Testis (tissue), 3 donors: ENCODE measurements around the gene CCDC124. TPM values are rescaled to one million over a fixed set of nuclear protein-coding genes. Genes with fewer than 3 reads are reported as not detected.

ENCODE experiments used
- DNase-seq: peaks from one replicate; pipeline ENCODE4 v3.0.0-alpha.2; 2019
- H3K27ac ChIP-seq, 2 donors: fragments of 200-600 bp; sonication (generic); one replicate each; pipeline ENCODE4 v1.5.1; 2019
- H3K27me3 ChIP-seq: fragments of 200-600 bp; sonication (generic); one replicate; pipeline ENCODE4 v1.5.1; 2019
- H3K36me3 ChIP-seq: fragments of 200-600 bp; sonication (generic); one replicate; pipeline ENCODE4 v1.5.1; 2017; ENCODE audit warnings: low read depth; ENCODE audit errors: missing control alignments
- H3K4me1 ChIP-seq: fragments of 200-600 bp; sonication (generic); one replicate; pipeline ENCODE4 v1.5.1; 2019
- H3K4me3 ChIP-seq, 2 donors: fragments of 200-600 bp; sonication (generic); one replicate each; pipeline ENCODE4 v1.5.1; 2017 to 2019
- H3K9me3 ChIP-seq: fragments of 200-600 bp; sonication (generic); one replicate; pipeline ENCODE4 v1.5.1; 2017
- POLR2A ChIP-seq: fragments of 450-650 bp; IDR thresholded peaks from one replicate; pipeline ENCODE4 v1.6.1; 2017; ENCODE audit warnings: antibody characterized with exemption, mild to moderate bottlenecking, moderate library complexity
- WGBS, 2 donors: methylation state at CpG; one replicate each; pipeline ENCODE4 v1.1.5; 2018; 5-methylcytosine and 5-hydroxymethylcytosine counted together
- intact Hi-C: fragments of 100-400 bp; cut with DNase I; formaldehyde crosslinking; loops from one replicate; pipeline ENCODE4 v1.15.1; 2023; ENCODE audit warnings: low total_unique reads
- polyA plus RNA-seq: library from polyadenylated mRNA; stranded (reverse); fragments of 350-450 nt; fragmentation: Illumina TruSeq; extraction: RNeasy Lipid Tissue Mini Kit (QIAGEN cat#74804); gene quantifications from one replicate; pipeline ENCODE4 v1.2.3, GENCODE V29; 2014; ENCODE audit warnings: low read depth, low replicate concordance; ENCODE audit not compliant: insufficient read depth
- total RNA-seq, 2 donors: library from RNA; depleted of rRNA; stranded (reverse); fragments of >200 nt; gene quantifications; one replicate each; pipeline ENCODE4 v1.2.3, GENCODE V29; 2016
- TF ChIP-seq, protein P1 (sequence below), 3 experiments: fragments of 450-650 bp in 2 of 3; fragments of 200-600 bp in 1 of 3; sonication (generic) in 1 of 3; IDR thresholded peaks; one replicate each; pipeline ENCODE4 v1.5.1; 2016 to 2019; ENCODE audit warnings: antibody characterized with exemption in 3 of 3, mild to moderate bottlenecking in 2 of 3, moderate library complexity in 1 of 3

Gene CCDC124
- total and polyA plus RNA-seq, 3 donors from 2014 or later: 51.5 to 75.0 (median 69.5) TPM

GRCh38 chr19:17973759-17974158 lies 40.9 kb downstream of the CCDC124 start:
- intact Hi-C loops: no loop called here
- no peaks in the 10 kb centered on the region for H3K4me1 ChIP-seq
- WGBS, 2 donors: 99 to 100% methylated on average over 3 to 23 of the region's 23 CpGs
- no peak overlapping the region for H3K4me3 ChIP-seq
- H3K27me3 ChIP-seq: no peaks in the 10 kb centered on the region
- H3K9me3 ChIP-seq: no peaks in the 10 kb centered on the region
- H3K27ac ChIP-seq: no peak overlapping the region
- no peaks in the 10 kb centered on the region for H3K36me3 ChIP-seq
- TF ChIP-seq, protein P1, sequence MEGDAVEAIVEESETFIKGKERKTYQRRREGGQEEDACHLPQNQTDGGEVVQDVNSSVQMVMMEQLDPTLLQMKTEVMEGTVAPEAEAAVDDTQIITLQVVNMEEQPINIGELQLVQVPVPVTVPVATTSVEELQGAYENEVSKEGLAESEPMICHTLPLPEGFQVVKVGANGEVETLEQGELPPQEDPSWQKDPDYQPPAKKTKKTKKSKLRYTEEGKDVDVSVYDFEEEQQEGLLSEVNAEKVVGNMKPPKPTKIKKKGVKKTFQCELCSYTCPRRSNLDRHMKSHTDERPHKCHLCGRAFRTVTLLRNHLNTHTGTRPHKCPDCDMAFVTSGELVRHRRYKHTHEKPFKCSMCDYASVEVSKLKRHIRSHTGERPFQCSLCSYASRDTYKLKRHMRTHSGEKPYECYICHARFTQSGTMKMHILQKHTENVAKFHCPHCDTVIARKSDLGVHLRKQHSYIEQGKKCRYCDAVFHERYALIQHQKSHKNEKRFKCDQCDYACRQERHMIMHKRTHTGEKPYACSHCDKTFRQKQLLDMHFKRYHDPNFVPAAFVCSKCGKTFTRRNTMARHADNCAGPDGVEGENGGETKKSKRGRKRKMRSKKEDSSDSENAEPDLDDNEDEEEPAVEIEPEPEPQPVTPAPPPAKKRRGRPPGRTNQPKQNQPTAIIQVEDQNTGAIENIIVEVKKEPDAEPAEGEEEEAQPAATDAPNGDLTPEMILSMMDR (IDR thresholded peaks at IDR 0.05): no peak
- no peak for TF ChIP-seq POLR2A
- DNase-seq: no peak

- H3K36me3 ChIP-seq: no peaks in the 10 kb centered on the region
- no peaks in the 10 kb centered on the region for H3K4me1 ChIP-seq
- TF ChIP-seq, protein P1 (IDR thresholded peaks at IDR 0.05): no peak
- no peak for TF ChIP-seq POLR2A
- 73 to 79% methylated on average over 2 to 6 of the region's 6 CpGs for WGBS, 2 donors
- DNase-seq: no peak
- no peak overlapping the region for H3K27ac ChIP-seq
- H3K9me3 ChIP-seq: no peaks in the 10 kb centered on the region
- intact Hi-C loops: no loop called here
- no peak overlapping the region for H3K4me3 ChIP-seq
- no peaks in the 10 kb centered on the region for H3K27me3 ChIP-seq
Observed at GRCh38 chr19:17974551-17974950, 41.7 kb downstream of the CCDC124 start.

DNA sequence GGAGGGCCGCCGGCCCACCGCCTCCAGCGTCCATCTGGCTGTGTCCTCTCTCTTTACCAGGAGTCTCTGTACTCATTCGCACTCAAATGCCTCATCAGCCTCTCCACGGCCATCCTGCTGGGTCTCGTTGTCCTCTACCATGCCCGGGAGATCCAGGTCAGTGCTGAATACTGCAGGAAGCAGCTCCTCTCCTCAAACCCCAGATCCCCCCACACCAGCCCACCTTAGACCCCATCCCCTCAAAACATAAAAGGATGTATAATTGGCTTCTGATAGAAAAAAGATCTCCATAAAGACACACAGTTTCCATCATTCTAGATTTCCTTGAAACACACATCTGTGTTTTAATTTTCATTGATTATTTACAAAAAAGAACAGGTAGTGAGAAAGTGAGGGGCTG lies 42.2 kb downstream of the CCDC124 start:
- intact Hi-C loops: no loop called here
- WGBS, 2 donors: 89 to 94% methylated on average over 3 to 8 of the region's 8 CpGs
- TF ChIP-seq, protein P1 (IDR thresholded peaks at IDR 0.05): no peak
- TF ChIP-seq POLR2A: no peak

DNA sequence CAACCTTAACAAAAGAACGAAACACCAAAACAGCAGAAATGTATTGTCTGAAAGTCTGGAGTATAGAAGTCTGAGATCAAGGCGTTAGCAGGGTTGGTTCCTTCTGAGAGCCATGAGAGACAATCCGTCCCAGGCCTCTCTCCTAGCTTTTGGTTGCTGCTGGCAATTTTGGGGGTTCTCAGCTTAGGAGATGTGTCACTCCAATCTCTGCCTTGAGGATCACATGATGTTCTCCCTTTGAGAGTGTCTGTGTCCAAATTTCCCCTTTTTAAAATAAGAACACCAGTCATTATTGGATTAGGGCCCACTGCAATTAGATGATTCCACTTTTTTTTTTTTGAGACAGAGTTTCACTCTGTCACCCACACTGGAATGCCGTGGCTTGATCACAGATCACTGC lies 44.2 kb downstream of the CCDC124 start:
- Histone ChIP-seq H3K36me3 (no peaks in the 10 kb centered on the region), H3K4me3 (no peak overlapping the region), H3K9me3 (no peaks in the 10 kb centered on the region), H3K27me3 (no peaks in the 10 kb centered on the region), H3K27ac (no peak overlapping the region), H3K4me1 (no peaks in the 10 kb centered on the region)
- TF ChIP-seq POLR2A: no peak
- TF ChIP-seq, protein P1 (IDR thresholded peaks at IDR 0.05): no peak
- DNase-seq: no peak
- intact Hi-C loops: no loop called here
- 71 to 76% methylated on average over 4 of the region's 4 CpGs for WGBS, 2 donors

More for the DNA sequence above, 42.2 kb downstream of the CCDC124 start:
- H3K36me3 ChIP-seq: no peaks in the 10 kb centered on the region
- H3K9me3 ChIP-seq: no peaks in the 10 kb centered on the region
- H3K27me3 ChIP-seq: no peaks in the 10 kb centered on the region
- no peak overlapping the region for H3K27ac ChIP-seq
- H3K4me1 ChIP-seq: no peaks in the 10 kb centered on the region
- H3K4me3 ChIP-seq: no peak overlapping the region
- DNase-seq: no peak

- no peaks in the 10 kb centered on the region for H3K36me3 ChIP-seq
- no peaks in the 10 kb centered on the region for H3K27me3 ChIP-seq
- no peaks in the 10 kb centered on the region for H3K4me1 ChIP-seq
- DNase-seq: no peak
- no peaks in the 10 kb centered on the region for H3K9me3 ChIP-seq
- 67 to 71% methylated on average over 7 of the region's 7 CpGs for WGBS, 2 donors
- H3K4me3 ChIP-seq: no peak overlapping the region
- intact Hi-C loops: no loop called here
- no peak overlapping the region for H3K27ac ChIP-seq
- TF ChIP-seq, protein P1 (IDR thresholded peaks at IDR 0.05): no peak
- no peak for TF ChIP-seq POLR2A
Observed at GRCh38 chr19:17977488-17977887, 44.7 kb downstream of the CCDC124 start.
